Subcutaneous abdominal adipose tissue (tissue), 5 donors: ENCODE data around the gene PPP1R14D.
"Not testable (repeated sequence)": the region's sequence is repeated elsewhere in the genome, so short reads cannot be mapped to it uniquely, and the experiment has no call there.

Source experiments
- H3K27ac ChIP-seq: one replicate; pipeline ENCODE4 v1.7.0; 2013; ENCODE audit warnings: low read depth, mild to moderate bottlenecking, inconsistent platforms, low read length, moderate library complexity
- H3K27me3 ChIP-seq, 5 donors: one replicate each; pipeline ENCODE4 v1.7.0; 2013; ENCODE audit warnings: low read length in 5 of 5, inconsistent platforms in 1 of 5; ENCODE audit not compliant: control insufficient read depth in 5 of 5, insufficient read depth in 4 of 5
- H3K36me3 ChIP-seq, 5 donors: one replicate each; pipeline ENCODE4 v1.7.0; 2013; ENCODE audit warnings: low read length in 5 of 5; ENCODE audit not compliant: control insufficient read depth in 5 of 5, insufficient read depth in 5 of 5
- H3K4me1 ChIP-seq, 5 donors: one replicate each; pipeline ENCODE4 v1.7.0; 2013; ENCODE audit warnings: low read length in 5 of 5, mild to moderate bottlenecking in 3 of 5, moderate library complexity in 1 of 5; ENCODE audit not compliant: control insufficient read depth in 5 of 5, insufficient read depth in 5 of 5
- H3K4me3 ChIP-seq, 5 donors: one replicate each; pipeline ENCODE4 v1.7.0; 2013; ENCODE audit warnings: low read length in 5 of 5, low read depth in 1 of 5
- H3K9ac ChIP-seq, 5 donors: one replicate each; pipeline ENCODE4 v1.7.0; 2013; ENCODE audit warnings: low read length in 5 of 5, mild to moderate bottlenecking in 4 of 5, moderate library complexity in 3 of 5
- H3K9me3 ChIP-seq, 5 donors: one replicate each; pipeline ENCODE4 v1.7.0; 2013; ENCODE audit warnings: low read length in 5 of 5; ENCODE audit not compliant: control insufficient read depth in 5 of 5
- donor health status: healthy.
- donor health status: healthy.
- donor health status: healthy.
- donor health status: healthy.
- donor health status: healthy.

The PPP1R14D gene

GRCh38 chr15:40867199-40867598 is 38.7 kb upstream of the PPP1R14D start:
- Histone ChIP-seq H3K27ac (no peak overlapping the region), H3K36me3 (no peaks in the 10 kb centered on the region)

GRCh38 chr15:40863660-40864270 is 35.3 kb upstream of the PPP1R14D start:
- H3K36me3 ChIP-seq = no peaks in the 10 kb centered on the region
- no peaks in the 10 kb centered on the region for H3K4me1 ChIP-seq
- H3K4me3 ChIP-seq = no peak overlapping the region
- no peak overlapping the region for H3K9ac ChIP-seq
- H3K27ac ChIP-seq = no peak overlapping the region
- H3K9me3 ChIP-seq = no peaks in the 10 kb centered on the region
- H3K27me3 ChIP-seq = peaks cover 0 to 17% (median 7%) of the 10 kb centered on the region in 5 donors

More at GRCh38 chr15:40867199-40867598, 38.7 kb upstream of the PPP1R14D start:
- Histone ChIP-seq H3K4me3 (no peak overlapping the region), H3K9ac (no peak overlapping the region), H3K27me3 (peaks cover 0 to 12% (median 7%) of the 10 kb centered on the region in 5 donors), H3K9me3 (no peaks in the 10 kb centered on the region), H3K4me1 (peaks cover 0 to 9% (median 6%) of the 10 kb centered on the region in 5 donors)

DNA sequence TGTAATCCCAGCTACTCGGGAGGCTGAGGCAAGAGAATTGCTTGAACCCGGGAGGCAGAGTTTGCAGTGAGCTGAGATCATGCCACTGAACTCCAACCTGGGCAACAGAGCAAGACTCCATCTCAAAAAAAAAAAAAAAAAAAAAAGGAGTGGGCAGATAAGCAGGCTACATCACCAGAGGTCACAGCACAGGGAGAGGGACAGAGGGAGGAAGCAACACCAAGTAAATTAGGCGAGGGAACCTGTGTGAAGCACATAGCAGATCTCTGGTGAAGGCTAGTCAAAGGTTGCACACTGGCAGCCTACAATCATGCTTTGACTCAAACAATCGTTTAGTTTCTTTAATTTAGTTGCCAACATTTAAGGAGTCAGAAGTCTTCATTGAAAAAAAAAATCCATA is 32.6 kb upstream of the PPP1R14D start:
- H3K4me1 ChIP-seq, H3K36me3 ChIP-seq, H3K9me3 ChIP-seq, H3K27ac ChIP-seq, H3K9ac ChIP-seq, H3K4me3 ChIP-seq: not testable (repeated sequence)
- H3K27me3 ChIP-seq = peaks cover 0 to 19% (median 7%) of the 10 kb centered on the region in 5 donors

GRCh38 chr15:40859206-40859851 is 30.8 kb upstream of the PPP1R14D start:
- Histone ChIP-seq H3K4me1 (peaks cover 0 to 6% (median 2%) of the 10 kb centered on the region in 5 donors), H3K27me3 (peaks cover 0 to 15% (median 7%) of the 10 kb centered on the region in 5 donors), H3K9ac (no peak overlapping the region), H3K27ac (no peak overlapping the region), H3K4me3 (no peak overlapping the region), H3K9me3 (no peaks in the 10 kb centered on the region), H3K36me3 (no peaks in the 10 kb centered on the region)

- no peak overlapping the region for H3K27ac ChIP-seq
- no peaks in the 10 kb centered on the region for H3K36me3 ChIP-seq
- H3K27me3 ChIP-seq = peaks cover 0 to 11% (median 4%) of the 10 kb centered on the region in 5 donors
- H3K4me1 ChIP-seq = peaks cover 0 to 6% (median 2%) of the 10 kb centered on the region in 5 donors
- H3K9ac ChIP-seq = no peak overlapping the region
- no peak overlapping the region for H3K4me3 ChIP-seq
- no peaks in the 10 kb centered on the region for H3K9me3 ChIP-seq
These were observed 30.2 kb upstream of the PPP1R14D start for GRCh38 chr15:40858706-40859105.

DNA sequence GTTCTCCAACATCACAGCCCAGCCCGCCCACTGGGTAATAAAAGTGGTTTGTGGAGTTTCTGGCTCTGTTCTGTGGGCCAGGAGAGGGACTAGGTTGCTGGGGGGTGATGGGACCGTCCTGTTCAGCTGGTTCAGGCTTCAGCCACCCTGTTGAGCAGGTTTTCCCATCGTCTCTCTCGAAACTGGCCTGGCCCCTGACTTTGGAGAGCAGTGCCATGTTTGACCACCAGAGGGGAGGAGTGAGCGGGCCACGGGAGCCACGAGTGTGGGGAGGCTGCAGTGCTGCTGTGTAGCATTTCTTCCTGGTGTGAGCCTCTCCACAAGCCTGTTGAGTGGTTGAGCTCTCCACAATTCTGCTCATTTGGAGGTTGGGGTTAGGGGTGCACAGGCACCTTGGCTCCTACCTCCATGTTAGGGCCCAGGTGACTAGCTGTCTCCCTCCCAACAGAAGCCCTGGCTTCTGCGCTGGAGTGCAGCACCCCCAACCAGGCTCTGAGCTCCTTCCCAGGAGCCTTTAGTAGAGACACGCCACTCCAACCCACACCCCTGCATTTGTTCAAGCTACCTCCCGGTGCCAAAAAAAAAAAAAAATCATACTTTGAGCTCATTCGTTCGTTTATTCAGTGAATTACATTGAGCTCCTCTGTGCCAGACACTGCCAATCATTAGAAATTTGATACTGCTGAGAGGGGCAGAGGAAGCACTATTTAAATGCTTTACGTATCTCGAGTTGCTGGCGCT is 29.3 kb upstream of the PPP1R14D start:
- Histone ChIP-seq H3K27ac (no peak overlapping the region), H3K4me3 (no peak overlapping the region), H3K27me3 (peaks cover 0 to 11% (median 2%) of the 10 kb centered on the region in 5 donors), H3K9me3 (no peaks in the 10 kb centered on the region), H3K9ac (no peak overlapping the region), H3K4me1 (peaks cover 0 to 6% (median 2%) of the 10 kb centered on the region in 5 donors), H3K36me3 (no peaks in the 10 kb centered on the region)

GRCh38 chr15:40856746-40857145 is 28.2 kb upstream of the PPP1R14D start:
- no peak overlapping the region for H3K27ac ChIP-seq
- H3K9ac ChIP-seq = no peak overlapping the region
- peaks cover 0 to 6% (median 2%) of the 10 kb centered on the region in 5 donors for H3K4me1 ChIP-seq
- H3K9me3 ChIP-seq = no peaks in the 10 kb centered on the region
- H3K4me3 ChIP-seq = no peak overlapping the region
- H3K36me3 ChIP-seq = no peaks in the 10 kb centered on the region
- peaks cover 0 to 11% (median 2%) of the 10 kb centered on the region in 5 donors for H3K27me3 ChIP-seq

- H3K27me3 ChIP-seq = peaks cover 0 to 11% (median 2%) of the 10 kb centered on the region in 5 donors
- H3K4me1 ChIP-seq = peaks cover 0 to 6% (median 2%) of the 10 kb centered on the region in 5 donors
- no peak overlapping the region for H3K4me3 ChIP-seq
- H3K9ac ChIP-seq = no peak overlapping the region
- no peaks in the 10 kb centered on the region for H3K9me3 ChIP-seq
- no peak overlapping the region for H3K27ac ChIP-seq
- no peaks in the 10 kb centered on the region for H3K36me3 ChIP-seq
These were observed 27.3 kb upstream of the PPP1R14D start for GRCh38 chr15:40855706-40856234.

DNA sequence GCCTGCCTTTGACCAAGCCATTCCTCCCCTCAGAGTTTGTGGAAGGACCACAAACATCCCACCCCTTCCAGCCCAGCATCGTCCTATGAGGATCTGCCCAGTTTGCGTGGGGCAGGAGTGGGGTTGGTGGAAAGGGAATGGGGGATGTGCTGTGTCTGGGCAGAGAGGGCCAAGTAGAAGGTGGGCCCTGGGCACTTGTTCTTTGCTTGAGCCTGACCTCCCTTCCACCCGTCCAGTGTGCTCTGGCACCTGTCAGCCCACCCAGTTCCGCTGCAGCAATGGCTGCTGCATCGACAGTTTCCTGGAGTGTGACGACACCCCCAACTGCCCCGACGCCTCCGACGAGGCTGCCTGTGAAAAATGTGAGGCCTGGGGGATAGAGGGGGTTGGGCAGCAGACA is 25.7 kb upstream of the PPP1R14D start:
- Histone ChIP-seq H3K4me1 (peaks cover 0 to 6% (median 2%) of the 10 kb centered on the region in 5 donors), H3K27me3 (peaks cover 0 to 8% (median 2%) of the 10 kb centered on the region in 5 donors), H3K27ac (no peak overlapping the region), H3K36me3 (no peaks in the 10 kb centered on the region), H3K9ac (no peak overlapping the region), H3K4me3 (no peak overlapping the region), H3K9me3 (no peaks in the 10 kb centered on the region)
